SU-DHL-6 (cell line): ENCODE data around the gene SOX13.

Experiments used
- H2AFZ ChIP-seq: fragments of 200-600 bp; sonication (generic); 2 replicates; pipeline ENCODE4 v1.6.1; 2014; ENCODE audit warnings: low read depth, mild to moderate bottlenecking, moderate library complexity, mixed read lengths, antibody characterized with exemption, low read length; ENCODE audit not compliant: severe bottlenecking
- H3F3A ChIP-seq: fragments of 200-600 bp; shearing (Covaris generic); 2 replicates; pipeline ENCODE4 v1.6.0; 2016; ENCODE audit warnings: antibody characterized with exemption, mild to moderate bottlenecking; ENCODE audit not compliant: insufficient read depth
- H3K27ac ChIP-seq: fragments of 200-600 bp; sonication (generic); 2 replicates; pipeline ENCODE4 v1.5.1; 2016; ENCODE audit warnings: low read depth, mild to moderate bottlenecking, low read length, moderate library complexity, mixed read lengths
- H3K27me3 ChIP-seq: fragments of 200-600 bp; sonication (generic), shearing (Covaris generic); 2 replicates; pipeline ENCODE4 v1.6.0; 2014; ENCODE audit warnings: mild to moderate bottlenecking, low read length
- H3K36me3 ChIP-seq: fragments of 200-600 bp; sonication (generic); 2 replicates; pipeline ENCODE4 v1.6.1; 2014; ENCODE audit warnings: mild to moderate bottlenecking, low read length, mixed read lengths
- H3K4me2 ChIP-seq: fragments of 300-600, 200-600 bp; shearing (Covaris generic), sonication (generic); 2 replicates; pipeline ENCODE4 v1.6.0; 2014; ENCODE audit warnings: low read length, low read depth, mild to moderate bottlenecking; ENCODE audit not compliant: poor library complexity, severe bottlenecking
- H3K4me3 ChIP-seq: fragments of 200-600 bp; sonication (generic); 2 replicates; pipeline ENCODE4 v1.5.1; 2014; ENCODE audit warnings: antibody characterized with exemption, low read length, mild to moderate bottlenecking, mixed read lengths; ENCODE audit not compliant: insufficient read depth, poor library complexity, severe bottlenecking
- H3K79me2 ChIP-seq: fragments of 200-600 bp; sonication (generic); 2 replicates; pipeline ENCODE4 v1.6.1; 2014; ENCODE audit warnings: mild to moderate bottlenecking, low read length, moderate library complexity; ENCODE audit not compliant: insufficient read depth
- H3K9ac ChIP-seq: fragments of 200-600 bp; sonication (generic); 2 replicates; pipeline ENCODE4 v1.7.0; 2014; ENCODE audit warnings: mild to moderate bottlenecking, low read length
- H3K9me2 ChIP-seq: fragments of 200-600 bp; sonication (generic); replicated peaks from 2 replicates; pipeline ENCODE4 v1.6.1; 2014; ENCODE audit warnings: low read length; ENCODE audit not compliant: insufficient read depth
- H3K9me3 ChIP-seq: fragments of 200-600 bp; sonication (generic); 2 replicates; pipeline ENCODE4 v1.6.1; 2014; ENCODE audit warnings: low read length, mixed read lengths; ENCODE audit not compliant: insufficient read depth
- H4K20me1 ChIP-seq: fragments of 200-600 bp; sonication (generic); 2 replicates; pipeline ENCODE4 v1.6.1; 2014; ENCODE audit warnings: low read depth, mild to moderate bottlenecking, antibody characterized with exemption, low read length, moderate library complexity, mixed read lengths
- EZH2phosphoT487 ChIP-seq: fragments of 200-600 bp; sonication (generic), shearing (Covaris generic); conservative IDR thresholded peaks from 2 replicates; pipeline ENCODE4 v1.6.1; 2018; ENCODE audit warnings: mild to moderate bottlenecking, antibody characterized with exemption, low read length, moderate library complexity, mixed read lengths
- TF ChIP-seq, protein P1 (sequence below): fragments of 200-600 bp; sonication (generic); IDR thresholded peaks from one replicate; pipeline ENCODE4 v1.5.1; 2017; ENCODE audit warnings: antibody characterized with exemption, mild to moderate bottlenecking, low read length, moderate library complexity; ENCODE audit not compliant: insufficient read depth, poor library complexity, severe bottlenecking

The SOX13 gene

DNA sequence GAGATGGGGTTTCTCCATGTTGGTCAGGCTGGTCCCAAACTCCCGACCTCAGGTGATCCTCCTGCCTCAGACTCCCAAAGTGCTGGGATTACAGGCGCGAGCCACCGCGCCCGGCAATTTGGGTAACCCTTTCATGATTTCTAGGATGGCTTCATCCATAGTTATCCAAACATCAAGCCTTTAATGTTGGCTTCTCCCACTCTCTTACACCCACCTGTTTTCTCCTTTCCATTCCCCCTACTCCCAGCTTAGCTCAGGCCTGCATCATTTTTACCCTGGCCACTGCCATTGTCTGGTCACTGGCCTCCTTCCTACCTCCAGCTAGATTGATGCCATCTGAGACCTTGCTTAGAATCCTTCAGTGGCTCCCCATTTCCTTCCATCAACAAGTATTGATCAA is 2.0 kb upstream of the SOX13 start:
- Histone ChIP-seq H3K36me3 (no peaks in the 10 kb centered on the region), H3K4me2 (no peak overlapping the region), H3K79me2 (no peaks in the 10 kb centered on the region), H3K4me3 (no peak overlapping the region), H3K27ac (no peak overlapping the region), H3K27me3 (0 out of 2 replicates have a peak, but pooled peaks cover 3% of the 10 kb centered on the region), H3K9me2 (no peaks in the 10 kb centered on the region), H2AFZ (no peak overlapping the region), H4K20me1 (no peaks in the 10 kb centered on the region), H3F3A (no peaks in the 10 kb centered on the region), H3K9me3 (no peaks in the 10 kb centered on the region), H3K9ac (no peak overlapping the region)
- TF ChIP-seq EZH2phosphoT487, result no peak
- TF ChIP-seq, protein P1, sequence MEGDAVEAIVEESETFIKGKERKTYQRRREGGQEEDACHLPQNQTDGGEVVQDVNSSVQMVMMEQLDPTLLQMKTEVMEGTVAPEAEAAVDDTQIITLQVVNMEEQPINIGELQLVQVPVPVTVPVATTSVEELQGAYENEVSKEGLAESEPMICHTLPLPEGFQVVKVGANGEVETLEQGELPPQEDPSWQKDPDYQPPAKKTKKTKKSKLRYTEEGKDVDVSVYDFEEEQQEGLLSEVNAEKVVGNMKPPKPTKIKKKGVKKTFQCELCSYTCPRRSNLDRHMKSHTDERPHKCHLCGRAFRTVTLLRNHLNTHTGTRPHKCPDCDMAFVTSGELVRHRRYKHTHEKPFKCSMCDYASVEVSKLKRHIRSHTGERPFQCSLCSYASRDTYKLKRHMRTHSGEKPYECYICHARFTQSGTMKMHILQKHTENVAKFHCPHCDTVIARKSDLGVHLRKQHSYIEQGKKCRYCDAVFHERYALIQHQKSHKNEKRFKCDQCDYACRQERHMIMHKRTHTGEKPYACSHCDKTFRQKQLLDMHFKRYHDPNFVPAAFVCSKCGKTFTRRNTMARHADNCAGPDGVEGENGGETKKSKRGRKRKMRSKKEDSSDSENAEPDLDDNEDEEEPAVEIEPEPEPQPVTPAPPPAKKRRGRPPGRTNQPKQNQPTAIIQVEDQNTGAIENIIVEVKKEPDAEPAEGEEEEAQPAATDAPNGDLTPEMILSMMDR, result no peak

DNA sequence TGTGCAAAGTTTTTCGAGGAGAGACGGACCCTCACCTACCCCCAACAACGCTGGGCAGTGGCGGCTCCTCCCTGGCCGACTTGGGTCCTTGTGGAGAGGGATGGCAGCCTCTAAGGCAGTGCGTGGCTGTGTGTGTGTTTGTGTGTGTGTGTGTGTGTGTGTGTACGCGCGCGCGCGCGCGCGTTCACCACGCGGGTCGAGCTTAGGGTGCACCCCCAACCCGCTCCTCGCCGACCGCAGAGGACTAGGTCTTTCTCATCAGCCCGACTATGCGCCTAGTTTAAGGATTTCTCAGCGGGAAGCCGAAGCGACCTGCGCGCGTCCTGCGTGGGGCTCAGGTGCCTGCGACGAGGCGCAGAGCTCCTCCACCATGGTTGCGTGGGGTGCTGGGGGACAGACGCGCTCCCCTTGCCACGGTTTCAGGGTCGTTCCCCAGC is 940 bp downstream of the SOX13 start:
- Histone ChIP-seq H3F3A (no peaks in the 10 kb centered on the region), H3K9me2 (no peaks in the 10 kb centered on the region), H3K79me2 (no peaks in the 10 kb centered on the region), H3K4me3 (no peak overlapping the region), H3K9ac (no peak overlapping the region), H3K27me3 (0 out of 2 replicates have a peak, but pooled peaks cover 3% of the 10 kb centered on the region), H3K9me3 (no peaks in the 10 kb centered on the region), H3K36me3 (no peaks in the 10 kb centered on the region), H4K20me1 (no peaks in the 10 kb centered on the region), H2AFZ (no peak overlapping the region), H3K4me2 (no peak overlapping the region), H3K27ac (no peak overlapping the region)
- TF ChIP-seq, protein P1, result no peak
- no peak for TF ChIP-seq EZH2phosphoT487

DNA sequence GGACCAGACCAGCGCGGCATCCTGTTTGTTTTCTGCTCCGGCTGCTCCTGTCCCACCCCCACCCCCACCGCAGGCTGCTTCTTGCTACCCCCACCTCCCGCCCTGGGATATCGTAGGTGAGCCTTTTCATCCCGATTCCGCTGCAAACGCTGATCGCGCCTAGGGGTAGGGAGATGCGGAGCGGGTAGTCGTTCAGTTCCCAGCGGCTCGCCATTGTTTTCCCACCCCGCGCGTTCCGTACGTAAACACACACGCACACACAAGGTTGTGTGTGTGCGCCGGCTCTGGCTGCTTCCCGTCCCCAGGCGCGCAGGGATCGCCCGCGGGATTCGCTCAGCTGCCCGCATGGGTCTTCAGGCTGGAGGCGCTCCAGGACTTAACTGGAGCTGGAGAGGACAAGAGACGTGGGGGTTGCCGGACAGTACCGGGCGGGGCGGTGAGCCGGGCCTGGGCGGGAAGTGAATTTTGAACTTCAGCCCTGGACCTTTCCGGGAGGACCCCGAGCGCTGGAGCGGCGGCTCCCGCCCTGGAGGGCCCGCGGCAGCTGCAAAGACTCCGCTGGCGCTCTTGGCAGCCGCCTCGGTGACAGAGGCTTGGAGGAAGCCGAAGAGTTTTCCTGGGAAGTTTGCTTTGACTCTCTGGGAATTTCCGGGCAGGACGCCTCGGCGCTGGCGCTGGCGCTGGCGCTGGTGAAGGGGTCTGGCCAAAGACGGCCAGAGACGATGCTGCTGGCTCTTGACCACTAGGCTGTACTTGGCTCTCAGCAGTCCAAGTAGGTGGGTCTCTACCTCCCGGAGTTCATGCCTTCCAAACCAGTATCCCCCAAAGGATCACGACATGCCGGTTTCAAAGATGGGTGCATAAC is 1.6 kb downstream of the SOX13 start:
- Histone ChIP-seq H2AFZ (no peak overlapping the region), H3K9me2 (no peaks in the 10 kb centered on the region), H3K36me3 (no peaks in the 10 kb centered on the region), H3K4me2 (no peak overlapping the region), H3K27me3 (0 out of 2 replicates have a peak, but pooled peaks cover 3% of the 10 kb centered on the region), H3F3A (no peaks in the 10 kb centered on the region), H4K20me1 (no peaks in the 10 kb centered on the region), H3K9me3 (no peaks in the 10 kb centered on the region), H3K27ac (no peak overlapping the region), H3K9ac (no peak overlapping the region), H3K79me2 (no peaks in the 10 kb centered on the region), H3K4me3 (no peak overlapping the region)
- TF ChIP-seq EZH2phosphoT487, result no peak
- TF ChIP-seq, protein P1, result no peak
